GM10266 (cell line): Measurements from ENCODE around the gene TIMM17A.

ENCODE experiments used
- DNase-seq: peaks from one replicate; pipeline ENCODE4 v3.0.0; 2012; ENCODE audit errors: extremely low spot score
- TF ChIP-seq, protein P1 (sequence below): IDR thresholded peaks from 2 replicates; pipeline ENCODE4 v1.5.1; 2012; ENCODE audit warnings: mild to moderate bottlenecking, low read depth; ENCODE audit not compliant: control insufficient read depth, insufficient read depth; ENCODE audit errors: missing control alignments

Gene TIMM17A

DNA sequence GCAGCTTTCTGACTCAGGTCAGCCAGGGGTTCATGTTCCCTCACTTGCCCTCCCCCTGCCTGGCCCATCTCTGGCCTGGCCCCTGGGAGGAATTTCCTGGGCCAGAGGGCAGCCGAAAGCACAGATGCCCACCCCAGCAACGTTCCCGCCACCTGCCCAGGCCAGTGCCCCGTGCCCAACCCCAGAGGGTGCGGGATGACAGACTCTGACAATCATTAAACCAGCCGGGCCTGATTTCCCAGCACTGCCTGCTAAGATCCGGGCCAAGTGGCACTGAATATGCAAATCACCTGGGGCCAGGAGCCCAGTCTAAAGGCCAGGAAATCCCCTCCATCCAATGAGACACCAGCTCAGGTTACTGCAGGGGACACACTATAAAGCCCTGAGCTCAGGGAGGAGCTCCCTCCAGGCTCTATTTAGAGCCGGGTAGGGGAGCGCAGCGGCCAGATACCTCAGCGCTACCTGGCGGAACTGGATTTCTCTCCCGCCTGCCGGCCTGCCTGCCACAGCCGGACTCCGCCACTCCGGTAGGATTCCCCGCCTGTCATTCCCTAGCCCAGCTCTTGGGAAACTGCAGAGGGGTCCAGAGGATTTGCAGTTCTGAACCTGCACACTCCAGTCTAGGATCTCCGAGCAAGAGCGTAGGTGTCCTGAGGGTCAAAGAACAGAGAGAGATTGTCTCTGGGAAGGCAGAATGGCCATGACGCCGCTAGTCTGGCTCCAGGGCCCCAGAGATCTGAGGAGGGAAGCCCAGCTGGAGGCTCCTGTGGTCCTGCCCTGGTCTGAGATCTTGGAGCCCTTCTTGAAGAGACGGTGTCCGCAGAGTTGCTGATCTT, 55.1 kb downstream of the TIMM17A start, which contains the start of gene ELF3:
Gene ELF3 (plus strand): TSS at position 408 of the 836 bp plus-strand sequence. CDS start 550 bp downstream, outside the sequence.
- TF ChIP-seq, protein P1, sequence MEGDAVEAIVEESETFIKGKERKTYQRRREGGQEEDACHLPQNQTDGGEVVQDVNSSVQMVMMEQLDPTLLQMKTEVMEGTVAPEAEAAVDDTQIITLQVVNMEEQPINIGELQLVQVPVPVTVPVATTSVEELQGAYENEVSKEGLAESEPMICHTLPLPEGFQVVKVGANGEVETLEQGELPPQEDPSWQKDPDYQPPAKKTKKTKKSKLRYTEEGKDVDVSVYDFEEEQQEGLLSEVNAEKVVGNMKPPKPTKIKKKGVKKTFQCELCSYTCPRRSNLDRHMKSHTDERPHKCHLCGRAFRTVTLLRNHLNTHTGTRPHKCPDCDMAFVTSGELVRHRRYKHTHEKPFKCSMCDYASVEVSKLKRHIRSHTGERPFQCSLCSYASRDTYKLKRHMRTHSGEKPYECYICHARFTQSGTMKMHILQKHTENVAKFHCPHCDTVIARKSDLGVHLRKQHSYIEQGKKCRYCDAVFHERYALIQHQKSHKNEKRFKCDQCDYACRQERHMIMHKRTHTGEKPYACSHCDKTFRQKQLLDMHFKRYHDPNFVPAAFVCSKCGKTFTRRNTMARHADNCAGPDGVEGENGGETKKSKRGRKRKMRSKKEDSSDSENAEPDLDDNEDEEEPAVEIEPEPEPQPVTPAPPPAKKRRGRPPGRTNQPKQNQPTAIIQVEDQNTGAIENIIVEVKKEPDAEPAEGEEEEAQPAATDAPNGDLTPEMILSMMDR = no peak
- peak; percentile 43 for DNase-seq

DNA sequence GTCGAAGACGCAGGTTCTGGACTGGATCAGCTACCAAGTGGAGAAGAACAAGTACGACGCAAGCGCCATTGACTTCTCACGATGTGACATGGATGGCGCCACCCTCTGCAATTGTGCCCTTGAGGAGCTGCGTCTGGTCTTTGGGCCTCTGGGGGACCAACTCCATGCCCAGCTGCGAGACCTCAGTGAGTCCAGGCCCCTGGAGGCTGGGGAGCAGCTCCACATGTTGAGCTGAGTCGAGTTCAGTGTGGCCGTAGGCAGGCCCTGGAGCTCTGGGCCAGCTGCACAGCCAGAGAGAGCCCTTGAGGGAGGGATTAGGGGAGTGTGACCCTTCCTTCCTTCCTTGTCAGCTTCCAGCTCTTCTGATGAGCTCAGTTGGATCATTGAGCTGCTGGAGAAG, 56.7 kb downstream of the TIMM17A start:
- DNase-seq = no peak

DNA sequence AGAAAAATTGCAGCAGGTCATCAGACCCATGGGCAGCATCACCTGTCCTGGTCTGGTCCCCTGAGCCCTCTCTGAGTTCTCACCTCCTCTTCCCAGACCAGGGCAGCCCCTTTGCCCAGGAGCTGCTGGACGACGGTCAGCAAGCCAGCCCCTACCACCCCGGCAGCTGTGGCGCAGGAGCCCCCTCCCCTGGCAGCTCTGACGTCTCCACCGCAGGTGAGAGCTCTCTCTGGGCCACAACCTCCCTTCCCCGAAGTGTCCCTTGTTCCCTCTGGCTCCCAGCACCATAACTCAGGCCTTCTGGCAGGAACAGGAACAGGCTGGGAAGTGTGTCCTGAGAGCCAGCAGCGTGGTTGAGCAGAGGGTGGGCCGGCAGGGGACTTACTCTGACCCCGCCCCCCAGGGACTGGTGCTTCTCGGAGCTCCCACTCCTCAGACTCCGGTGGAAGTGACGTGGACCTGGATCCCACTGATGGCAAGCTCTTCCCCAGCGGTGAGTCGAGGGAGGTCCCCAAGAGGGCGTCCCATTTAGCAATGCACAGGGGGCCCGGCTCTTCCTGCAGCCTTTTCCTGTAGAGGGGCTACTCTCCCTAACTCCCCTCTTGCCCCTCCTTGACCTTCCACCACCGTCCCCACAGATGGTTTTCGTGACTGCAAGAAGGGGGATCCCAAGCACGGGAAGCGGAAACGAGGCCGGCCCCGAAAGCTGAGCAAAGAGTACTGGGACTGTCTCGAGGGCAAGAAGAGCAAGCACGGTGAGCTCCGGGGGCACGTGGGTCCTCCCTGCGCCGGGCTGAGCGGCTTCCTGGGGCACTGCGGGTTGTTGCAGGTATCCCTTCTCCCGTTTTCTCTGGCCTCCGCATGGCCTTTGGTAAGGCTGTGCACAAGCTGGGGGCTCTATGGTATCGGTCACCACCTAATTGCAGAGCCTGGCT, 57.5 kb downstream of the TIMM17A start:
- DNase-seq = no peak
- TF ChIP-seq, protein P1 = no peak

More for the DNA sequence above, 56.7 kb downstream of the TIMM17A start:
- TF ChIP-seq, protein P1 = no peak

DNA sequence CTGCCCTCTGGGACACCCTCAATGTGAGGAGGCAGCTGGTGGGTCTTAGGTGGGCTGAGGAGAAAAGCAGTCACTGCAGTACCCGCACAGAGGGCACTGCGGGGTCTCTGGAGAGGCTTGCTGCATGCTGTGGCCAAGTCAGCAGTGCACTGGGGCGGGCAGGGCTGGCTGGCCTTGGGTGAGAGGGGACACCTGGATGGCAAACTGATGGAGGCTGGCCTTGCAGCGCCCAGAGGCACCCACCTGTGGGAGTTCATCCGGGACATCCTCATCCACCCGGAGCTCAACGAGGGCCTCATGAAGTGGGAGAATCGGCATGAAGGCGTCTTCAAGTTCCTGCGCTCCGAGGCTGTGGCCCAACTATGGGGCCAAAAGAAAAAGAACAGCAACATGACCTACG, 58.3 kb downstream of the TIMM17A start:
- TF ChIP-seq, protein P1 = no peak
- DNase-seq = no peak

DNA sequence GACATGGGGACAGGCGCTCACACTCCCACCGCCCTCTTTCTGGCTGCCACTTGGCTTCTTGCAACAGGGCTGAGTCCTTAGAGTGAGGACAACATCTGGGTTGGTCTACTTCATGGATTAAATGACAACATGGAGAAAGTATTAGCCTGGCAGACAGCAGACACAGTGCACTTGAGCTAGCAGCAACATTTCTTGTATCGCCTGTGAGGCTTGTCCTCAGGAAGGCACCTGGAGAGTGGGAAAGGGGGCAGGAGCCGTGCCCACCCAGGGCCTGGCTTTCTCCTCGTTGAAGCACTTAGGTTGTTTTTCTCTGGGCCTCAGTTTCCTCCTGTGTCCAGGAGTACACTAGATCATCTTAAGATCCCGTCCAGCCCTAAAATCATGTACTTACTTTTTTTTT, 58.8 kb downstream of the TIMM17A start:
- TF ChIP-seq, protein P1 = no peak
- DNase-seq = no peak

DNA sequence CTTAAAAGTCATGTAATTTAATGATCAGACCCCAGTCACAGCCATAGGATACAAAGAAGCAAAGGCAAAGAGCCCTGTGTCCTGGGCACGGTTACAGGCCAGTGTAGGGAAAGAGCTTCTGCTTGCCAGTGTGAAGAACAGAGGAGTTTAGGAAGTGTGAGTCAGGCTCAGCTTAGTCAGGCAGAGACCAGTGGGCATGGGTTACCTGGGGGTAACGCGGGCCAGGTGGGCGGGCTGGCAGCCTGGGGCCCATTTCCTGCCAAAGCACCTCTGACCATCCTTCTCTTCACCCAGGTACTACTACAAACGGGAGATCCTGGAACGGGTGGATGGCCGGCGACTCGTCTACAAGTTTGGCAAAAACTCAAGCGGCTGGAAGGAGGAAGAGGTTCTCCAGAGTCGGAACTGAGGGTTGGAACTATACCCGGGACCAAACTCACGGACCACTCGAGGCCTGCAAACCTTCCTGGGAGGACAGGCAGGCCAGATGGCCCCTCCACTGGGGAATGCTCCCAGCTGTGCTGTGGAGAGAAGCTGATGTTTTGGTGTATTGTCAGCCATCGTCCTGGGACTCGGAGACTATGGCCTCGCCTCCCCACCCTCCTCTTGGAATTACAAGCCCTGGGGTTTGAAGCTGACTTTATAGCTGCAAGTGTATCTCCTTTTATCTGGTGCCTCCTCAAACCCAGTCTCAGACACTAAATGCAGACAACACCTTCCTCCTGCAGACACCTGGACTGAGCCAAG, 59.8 kb downstream of the TIMM17A start:
- DNase-seq = no peak
- TF ChIP-seq, protein P1 = no peak
